GM21786 (cell line): ENCODE measurements around the gene DEPP1.

Source experiments
- ATAC-seq: cut with Tn5 transposase; IDR thresholded peaks from one replicate; pipeline ENCODE4 v1.9.1; 2021; ENCODE audit not compliant: unreplicated experiment

DEPP1 gene

GRCh38 chr10:44993922-44994751 lies 15.5 kb upstream of the DEPP1 start:
- ATAC-seq: no peak

GRCh38 chr10:44993226-44993921 lies 14.8 kb upstream of the DEPP1 start:
- no peak for ATAC-seq

GRCh38 chr10:44992732-44993225 lies 14.2 kb upstream of the DEPP1 start:
- no peak for ATAC-seq

GRCh38 chr10:44992070-44992731 lies 13.6 kb upstream of the DEPP1 start:
- no peak for ATAC-seq

- ATAC-seq: no peak
Measured at GRCh38 chr10:44991571-44991970, 13.0 kb upstream of the DEPP1 start.

GRCh38 chr10:44990965-44991364 lies 12.4 kb upstream of the DEPP1 start:
- ATAC-seq: no peak

GRCh38 chr10:44990302-44990655 lies 11.7 kb upstream of the DEPP1 start:
- ATAC-seq: no peak

- ATAC-seq: no peak
Measured at GRCh38 chr10:44989597-44990301, 11.1 kb upstream of the DEPP1 start.

- ATAC-seq: no peak
Measured at GRCh38 chr10:44988957-44989585, 10.5 kb upstream of the DEPP1 start.

- ATAC-seq: no peak
Measured at GRCh38 chr10:44986670-44987069, 8.1 kb upstream of the DEPP1 start.

GRCh38 chr10:44986179-44986578 lies 7.6 kb upstream of the DEPP1 start:
- ATAC-seq: no peak

GRCh38 chr10:44985175-44985681 lies 6.6 kb upstream of the DEPP1 start:
- no peak for ATAC-seq

GRCh38 chr10:44984671-44985101 lies 6.1 kb upstream of the DEPP1 start:
- ATAC-seq: no peak

- ATAC-seq: no peak
Measured at GRCh38 chr10:44983895-44984278, 5.3 kb upstream of the DEPP1 start.

- no peak for ATAC-seq
Measured at GRCh38 chr10:44983066-44983894, 4.7 kb upstream of the DEPP1 start.

- no peak for ATAC-seq
Measured at GRCh38 chr10:44982496-44982895, 3.9 kb upstream of the DEPP1 start.

- no peak for ATAC-seq
Measured at GRCh38 chr10:44982114-44982460, 3.5 kb upstream of the DEPP1 start.

GRCh38 chr10:44981172-44982113 lies 2.8 kb upstream of the DEPP1 start:
- ATAC-seq: peak; percentile 58
